HepG2 (cell line): ENCODE results near the gene TSKU. TPM values are rescaled to one million over a fixed set of nuclear protein-coding genes. Genes with fewer than 3 reads are reported as not detected.

Experiments
- ATAC-seq: fragments of 200-7000 bp; cut with Tn5 transposase; 3 replicates; pipeline ENCODE4 v1.9.1; 2020; ENCODE audit warnings: mild to moderate bottlenecking, moderate library complexity
- BruUV-seq: library from RNA; stranded (reverse); fragments of 400-500 nt; replicated peaks from 2 replicates; lab custom pipeline; 2021; lab: Mats Ljungman, UMichigan
- CTCF ChIA-PET: fragments of 300-600 bp; formaldehyde crosslinking; extraction: SDS; loops from one replicate; lab custom pipeline; 2021; ENCODE audit warnings: low total read pairs, inconsistent platforms, low intra/inter-chr PET ratio; lab: Yijun Ruan, JAX
- POLR2A ChIA-PET: fragments of 350-600 bp; sonication (Branson Sonifier 250); formaldehyde crosslinking; loops from one replicate; lab custom pipeline; 2020; ENCODE audit warnings: antibody characterized with exemption, inconsistent platforms; lab: Yijun Ruan, JAX
- DNase-seq: peaks from one replicate; pipeline ENCODE4 v3.0.0-alpha.2; 2015; ENCODE audit warnings: low spot score
- FAIRE-seq: peaks from 3 replicates; lab custom pipeline; 2011; peaks lifted over from hg19 to GRCh38; lab: Jason Lieb, UNC
- H2AFZ ChIP-seq: one replicate; pipeline ENCODE4 v1.6.1; 2011; ENCODE audit warnings: low read length, inconsistent platforms
- H3K27ac ChIP-seq: fragments of 300-600 bp; 3 replicates; pipeline ENCODE4 v1.8.0; 2011; ENCODE audit warnings: mixed run types, mild to moderate bottlenecking, mixed read lengths, low read length, inconsistent platforms; ENCODE audit not compliant: insufficient read depth; ENCODE audit errors: extremely low read length
- H3K27me3 ChIP-seq, 2 experiments: fragments of 200-600 bp in 1 of 2; 2 replicates in 1 of 2; 3 replicates in 1 of 2; pipeline versions ENCODE4 v1.6.0 to v1.8.0; 2011; ENCODE audit warnings: low read length in 2 of 2, mild to moderate bottlenecking in 2 of 2, moderate library complexity in 2 of 2, inconsistent platforms in 1 of 2; ENCODE audit not compliant: insufficient read depth in 2 of 2, control insufficient read depth in 1 of 2
- H3K36me3 ChIP-seq, 2 experiments: fragments of 200-600 bp in 1 of 2; replicated peaks in 1 of 2; 2 replicates in 1 of 2; 3 replicates in 1 of 2; pipeline versions ENCODE4 v1.5.1 to v1.8.0; 2011; ENCODE audit warnings: low read length in 2 of 2, inconsistent platforms in 1 of 2; ENCODE audit not compliant: insufficient read depth in 2 of 2, control insufficient read depth in 1 of 2
- H3K4me1 ChIP-seq: 2 replicates; pipeline ENCODE4 v1.5.1; 2012; ENCODE audit warnings: low read length, inconsistent platforms; ENCODE audit not compliant: insufficient read depth
- H3K4me2 ChIP-seq: 2 replicates; pipeline ENCODE4 v1.6.0; 2011; ENCODE audit warnings: low read depth, low read length, inconsistent platforms
- H3K4me3 ChIP-seq, 3 experiments: fragments of 200-600 bp in 1 of 3; sonication (generic), shearing (Covaris generic) in 1 of 3; replicated peaks in 1 of 3; 2 replicates each; pipeline ENCODE4 v1.5.1; 2011 to 2016; ENCODE audit warnings: low read length in 3 of 3, inconsistent platforms in 2 of 3, low read depth in 2 of 3, mild to moderate bottlenecking in 2 of 3, control low read depth in 1 of 3, mixed read lengths in 1 of 3; ENCODE audit not compliant: insufficient read depth in 1 of 3
- H3K79me2 ChIP-seq: one replicate; pipeline ENCODE4 v1.6.1; 2011; ENCODE audit warnings: low read length, inconsistent platforms; ENCODE audit not compliant: insufficient read depth
- H3K9ac ChIP-seq: 2 replicates; pipeline ENCODE4 v1.6.0; 2011; ENCODE audit warnings: mild to moderate bottlenecking, low read depth, low read length, inconsistent platforms; ENCODE audit not compliant: insufficient read depth
- H3K9me3 ChIP-seq: 2 replicates; pipeline ENCODE4 v1.5.1; 2012; ENCODE audit warnings: mild to moderate bottlenecking, low read length
- H4K20me1 ChIP-seq: 2 replicates; pipeline ENCODE4 v1.6.0; 2011; ENCODE audit warnings: inconsistent platforms, mild to moderate bottlenecking, low read length, moderate library complexity; ENCODE audit not compliant: insufficient read depth
- CEBPG ChIP-seq: IDR thresholded peaks from 2 replicates; pipeline ENCODE4 v1.6.1; 2016
- DNMT3B ChIP-seq: conservative IDR thresholded peaks from 2 replicates; pipeline ENCODE4 v1.6.1; 2016; ENCODE audit warnings: missing biosample characterization, control low read depth
- HINFP ChIP-seq: sonication (generic); formaldehyde crosslinking; IDR thresholded peaks from 2 replicates; pipeline ENCODE4 v1.4.0; 2020; ENCODE audit warnings: low read depth, mild to moderate bottlenecking, missing genetic modification reagents
- MAZ ChIP-seq, 2 experiments: sonication (generic) in 1 of 2; formaldehyde crosslinking in 1 of 2; IDR thresholded peaks; 2 replicates each; pipeline versions ENCODE4 v1.5.0 to v1.6.1; 2012 to 2020; ENCODE audit warnings: low read depth in 2 of 2, mild to moderate bottlenecking in 2 of 2, borderline replicate concordance in 1 of 2, improper control_type of control experiment in 1 of 2, low read length in 1 of 2, missing genetic modification reagents in 1 of 2, moderate library complexity in 1 of 2
- NFE2L1 ChIP-seq: sonication (generic); formaldehyde crosslinking; IDR thresholded peaks from 2 replicates; pipeline ENCODE4 v1.4.0; 2020; ENCODE audit warnings: missing genetic modification reagents, mild to moderate bottlenecking, borderline replicate concordance
- PHF21A ChIP-seq: sonication (generic); formaldehyde crosslinking; IDR thresholded peaks from 2 replicates; pipeline ENCODE4 v1.5.0; 2020; ENCODE audit warnings: mild to moderate bottlenecking, missing genetic modification reagents
- POLR2G ChIP-seq: fragments of 200-400 bp; formaldehyde crosslinking; IDR thresholded peaks from 2 replicates; pipeline ENCODE4 v1.6.1; 2018; ENCODE audit warnings: mild to moderate bottlenecking, low read depth, low read length, moderate library complexity
- RXRB ChIP-seq: IDR thresholded peaks from 2 replicates; pipeline ENCODE4 v1.6.1; 2016; ENCODE audit warnings: borderline replicate concordance, missing genetic modification reagents, missing compliant biosample characterization
- TMF1 ChIP-seq: sonication (generic); formaldehyde crosslinking; IDR thresholded peaks from 2 replicates; pipeline ENCODE4 v1.8.1; 2022; ENCODE audit warnings: low read depth, missing genetic modification reagents
- ZFP90 ChIP-seq: sonication (generic); formaldehyde crosslinking; IDR thresholded peaks from 2 replicates; pipeline ENCODE4 v1.8.0; 2022; ENCODE audit warnings: missing genetic modification reagents, mild to moderate bottlenecking, inconsistent platforms, borderline replicate concordance
- ZNF230 ChIP-seq: sonication (generic); formaldehyde crosslinking; IDR thresholded peaks from 2 replicates; pipeline ENCODE4 v1.4.0; 2020; ENCODE audit warnings: mild to moderate bottlenecking, missing genetic modification reagents
- ZNF326 ChIP-seq: sonication (generic); formaldehyde crosslinking; IDR thresholded peaks from 2 replicates; pipeline ENCODE4 v1.4.0; 2020; ENCODE audit warnings: missing genetic modification reagents, borderline replicate concordance
- ZNF343 ChIP-seq: sonication (generic); formaldehyde crosslinking; IDR thresholded peaks from 2 replicates; pipeline ENCODE4 v1.4.0; 2020; ENCODE audit warnings: mild to moderate bottlenecking, missing genetic modification reagents
- WGBS: methylation state at CpG from one replicate; pipeline ENCODE4 v1.1.6; 2017; ENCODE audit warnings: low lambda C conversion rate; 5-methylcytosine and 5-hydroxymethylcytosine counted together
- in situ Hi-C: cut with HindIII; loops from 2 replicates; pipeline ENCODE4 v1.10.0; 2017; ENCODE audit warnings: low pct_unique_long_range_greater_than_20kb; ENCODE audit not compliant: extremely low pct_ligation_motif_present
- intact Hi-C: fragments of 100-400 bp; cut with micrococcal nuclease; formaldehyde crosslinking; loops from one replicate; pipeline ENCODE4 v1.10.0; 2022; ENCODE audit not compliant: unreplicated experiment
- polyA plus RNA-seq, 8 experiments: library from polyadenylated mRNA; depleted of rRNA in 3 of 8; stranded (reverse) in 7 of 8; unstranded in 1 of 8; fragments of >200 nt; fragmentation: Illumina TruSeq in 4 of 8; extraction: Trizol in 4 of 8; gene quantifications; 2 replicates each; pipeline versions ENCODE4 v1.2.1 to v1.2.3, GENCODE V29; 2011 to 2016; ENCODE audit warnings: low read depth in 4 of 8, missing spikeins in 1 of 8, mixed read lengths in 1 of 8; ENCODE audit not compliant: insufficient read depth in 1 of 8
- total RNA-seq, 5 experiments: library from RNA; depleted of rRNA; stranded (reverse); fragments of >200 nt; fragmentation: Illumina TruSeq; extraction: Trizol; gene quantifications; 2 replicates each; pipeline ENCODE4 v1.2.3, GENCODE V29; 2016; ENCODE audit warnings: low read depth in 1 of 5
- TF ChIP-seq, protein P1 (sequence below), 2 experiments: sonication (generic) in 1 of 2; formaldehyde crosslinking in 1 of 2; IDR thresholded peaks; 2 replicates each; pipeline versions ENCODE4 v1.4.0 to v1.6.1; 2016 to 2020; ENCODE audit warnings: borderline replicate concordance in 1 of 2, low read depth in 1 of 2, mild to moderate bottlenecking in 1 of 2, missing genetic modification reagents in 1 of 2

TSKU gene
- total and polyA plus RNA-seq, 2 of the 13 experiments (the other 11 are each of a cell fraction or from before 2014, with no cell fraction given) = 20.3 to 21.4 TPM

- H3K4me3 ChIP-seq = no peak overlapping the region
- no TSS peak for BruUV-seq
- ATAC-seq = no peak
- no peaks in the 10 kb centered on the region for H4K20me1 ChIP-seq
- H3K36me3 ChIP-seq = no peaks in the 10 kb centered on the region
- no peak overlapping the region for H2AFZ ChIP-seq
- no peak overlapping the region for H3K4me2 ChIP-seq
- no peak overlapping the region for H3K27ac ChIP-seq
- H3K9ac ChIP-seq = no peak overlapping the region
- TF ChIP-seq MAZ (IDR thresholded peaks at IDR 0.05; ENCODE audit: borderline replicate concordance, low read depth, low read length) (no peak), MAZ (CRISPR knock-in tag; IDR thresholded peaks at IDR 0.05; ENCODE audit: low read depth) (no peak), ZFP90 (CRISPR knock-in tag) (no peak), ZNF326 (CRISPR knock-in tag) (no peak), RXRB (CRISPR knock-in tag) (no peak), NFE2L1 (CRISPR knock-in tag) (no peak), PHF21A (CRISPR knock-in tag) (no peak), ZNF343 (CRISPR knock-in tag) (no peak), TMF1 (CRISPR knock-in tag) (no peak), CEBPG (CRISPR knock-in tag) (no peak), ZNF230 (no peak), DNMT3B (CRISPR knock-in tag) (no peak), POLR2G (no peak), HINFP (CRISPR knock-in tag) (no peak)
- TF ChIP-seq, protein P1, sequence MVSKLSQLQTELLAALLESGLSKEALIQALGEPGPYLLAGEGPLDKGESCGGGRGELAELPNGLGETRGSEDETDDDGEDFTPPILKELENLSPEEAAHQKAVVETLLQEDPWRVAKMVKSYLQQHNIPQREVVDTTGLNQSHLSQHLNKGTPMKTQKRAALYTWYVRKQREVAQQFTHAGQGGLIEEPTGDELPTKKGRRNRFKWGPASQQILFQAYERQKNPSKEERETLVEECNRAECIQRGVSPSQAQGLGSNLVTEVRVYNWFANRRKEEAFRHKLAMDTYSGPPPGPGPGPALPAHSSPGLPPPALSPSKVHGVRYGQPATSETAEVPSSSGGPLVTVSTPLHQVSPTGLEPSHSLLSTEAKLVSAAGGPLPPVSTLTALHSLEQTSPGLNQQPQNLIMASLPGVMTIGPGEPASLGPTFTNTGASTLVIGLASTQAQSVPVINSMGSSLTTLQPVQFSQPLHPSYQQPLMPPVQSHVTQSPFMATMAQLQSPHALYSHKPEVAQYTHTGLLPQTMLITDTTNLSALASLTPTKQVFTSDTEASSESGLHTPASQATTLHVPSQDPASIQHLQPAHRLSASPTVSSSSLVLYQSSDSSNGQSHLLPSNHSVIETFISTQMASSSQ (IDR thresholded peaks at IDR 0.05; ENCODE audit: low read depth) = no peak
- TF ChIP-seq, protein P1 (CRISPR knock-in tag; IDR thresholded peaks at IDR 0.05; ENCODE audit: borderline replicate concordance) = no peak
- no peaks in the 10 kb centered on the region for H3K9me3 ChIP-seq
- intact Hi-C loops (no loop called here), in situ Hi-C loops (loop anchor here (10.0 kb wide), 1 partner anchor 46 kb away; no protein-coding TSS in a partner anchor)
- no peak for FAIRE-seq
- H3K27me3 ChIP-seq = peaks cover 1 to 3% of the 10 kb centered on the region in 2 experiments; a peak in 3 of 5 replicates
- ChIA-PET CTCF (no interaction called here), POLR2A (no interaction called here)
- WGBS = 66% methylated on average over 5 of the region's 5 CpGs
- no peak for DNase-seq
- no peaks in the 10 kb centered on the region for H3K79me2 ChIP-seq
- peaks cover 47% of the 10 kb centered on the region for H3K4me1 ChIP-seq
These were observed 34.2 kb upstream of the TSKU start for GRCh38 chr11:76748948-76749347.
